Smooth muscle cell (in vitro differentiated cells): ENCODE measurements around the gene DNAH17. TPM values are rescaled to one million over a fixed set of nuclear protein-coding genes. Genes with fewer than 3 reads are reported as not detected.

Experiments
- DNase-seq: peaks from one replicate; lab custom pipeline; 2025; ENCODE audit not compliant: unreplicated experiment; lab: John Stamatoyannopoulos, UW
- H2AFZ ChIP-seq: fragments of 200-600 bp; sonication (generic); 2 replicates; pipeline ENCODE4 v1.6.0; 2016; ENCODE audit warnings: antibody characterized with exemption, low read depth, mild to moderate bottlenecking
- H3F3A ChIP-seq: fragments of 200-600 bp; sonication (generic); 2 replicates; pipeline ENCODE4 v1.6.0; 2017; ENCODE audit warnings: antibody characterized with exemption, low read depth
- H3K27ac ChIP-seq: fragments of 200-600 bp; sonication (generic); 2 replicates; pipeline ENCODE4 v1.5.1; 2016; ENCODE audit warnings: low read depth, mild to moderate bottlenecking
- H3K27me3 ChIP-seq: fragments of 200-600 bp; sonication (generic); 2 replicates; pipeline ENCODE4 v1.6.1; 2016; ENCODE audit warnings: low read depth, mild to moderate bottlenecking
- H3K36me3 ChIP-seq: fragments of 200-600 bp; sonication (generic); 2 replicates; pipeline ENCODE4 v1.5.1; 2016; ENCODE audit warnings: low read depth
- H3K4me1 ChIP-seq: fragments of 200-600 bp; sonication (generic); 2 replicates; pipeline ENCODE4 v1.5.1; 2016; ENCODE audit warnings: low read depth
- H3K4me2 ChIP-seq: fragments of 200-600 bp; sonication (generic); 2 replicates; pipeline ENCODE4 v1.6.0; 2016; ENCODE audit warnings: mild to moderate bottlenecking
- H3K4me3 ChIP-seq: fragments of 200-600 bp; sonication (generic); 2 replicates; pipeline ENCODE4 v1.5.1; 2016; ENCODE audit warnings: mild to moderate bottlenecking
- H3K79me2 ChIP-seq: fragments of 200-600 bp; sonication (generic); 2 replicates; pipeline ENCODE4 v1.6.0; 2016; ENCODE audit warnings: low read depth, mild to moderate bottlenecking
- H3K9ac ChIP-seq: fragments of 200-600 bp; sonication (generic); 2 replicates; pipeline ENCODE4 v1.6.0; 2016; ENCODE audit warnings: low read depth
- H3K9me3 ChIP-seq: fragments of 200-600 bp; sonication (generic); replicated peaks from 2 replicates; pipeline ENCODE4 v1.5.1; 2016; ENCODE audit warnings: low read depth
- H4K20me1 ChIP-seq: fragments of 200-600 bp; sonication (generic); 2 replicates; pipeline ENCODE4 v1.6.0; 2016; ENCODE audit warnings: low read depth
- WGBS: methylation state at CpG from one replicate; pipeline ENCODE4 v1.1.7; 2016; ENCODE audit warnings: low lambda C conversion rate; 5-methylcytosine and 5-hydroxymethylcytosine counted together
- polyA plus RNA-seq: library from polyadenylated mRNA; unstranded; fragments of >200 nt; fragmentation: Nextera tagmentation; extraction: Ambion mirVana; gene quantifications from 2 replicates; pipeline ENCODE4 v1.2.1, GENCODE V29; 2016
- total RNA-seq: library from RNA; depleted of rRNA; stranded (reverse); fragments of >200 nt; gene quantifications from 2 replicates; pipeline ENCODE4 v1.2.3, GENCODE V29; 2014
- TF ChIP-seq, protein P1 (sequence below): fragments of 200-600 bp; sonication (generic); IDR thresholded peaks from 2 replicates; pipeline ENCODE4 v1.5.1; 2017; ENCODE audit warnings: borderline replicate concordance, mild to moderate bottlenecking, antibody characterized with exemption; ENCODE audit not compliant: insufficient read depth, poor library complexity, severe bottlenecking

The DNAH17 gene
- total and polyA plus RNA-seq, 2 experiments from 2014 or later = 0.18 to 0.98 TPM

DNA sequence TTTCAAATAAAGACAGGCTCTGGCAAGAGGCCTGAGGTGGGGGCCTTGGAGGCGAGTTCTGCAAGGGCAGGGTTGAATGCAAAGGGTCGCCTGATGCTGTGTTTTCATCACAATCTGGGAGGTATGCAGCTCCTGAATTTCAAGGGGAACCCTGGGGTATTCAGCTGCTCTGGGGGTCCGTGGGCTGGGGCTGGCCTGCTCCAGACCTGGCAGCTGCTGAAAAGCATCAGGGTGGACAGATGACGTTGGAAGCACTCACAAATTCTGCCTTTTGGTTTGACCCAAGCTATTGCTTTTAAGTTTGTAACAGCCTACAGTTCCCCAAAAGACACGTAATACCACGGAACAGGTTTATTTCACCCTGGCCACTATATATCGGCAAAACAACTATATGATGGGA, 1.3 kb downstream of the DNAH17 start:
- no peaks in the 10 kb centered on the region for H3K79me2 ChIP-seq
- H3K27ac ChIP-seq = no peak overlapping the region
- H3K36me3 ChIP-seq = no peaks in the 10 kb centered on the region
- H4K20me1 ChIP-seq = no peaks in the 10 kb centered on the region
- H3K27me3 ChIP-seq = no peaks in the 10 kb centered on the region
- no peak for DNase-seq
- H3K4me2 ChIP-seq = no peak overlapping the region
- 94% methylated on average over 7 of the region's 7 CpGs for WGBS
- no peaks in the 10 kb centered on the region for H3K9me3 ChIP-seq
- no peak overlapping the region for H3K9ac ChIP-seq
- H3F3A ChIP-seq = no peaks in the 10 kb centered on the region
- H2AFZ ChIP-seq = no peak overlapping the region
- no peak overlapping the region for H3K4me3 ChIP-seq
- TF ChIP-seq, protein P1, sequence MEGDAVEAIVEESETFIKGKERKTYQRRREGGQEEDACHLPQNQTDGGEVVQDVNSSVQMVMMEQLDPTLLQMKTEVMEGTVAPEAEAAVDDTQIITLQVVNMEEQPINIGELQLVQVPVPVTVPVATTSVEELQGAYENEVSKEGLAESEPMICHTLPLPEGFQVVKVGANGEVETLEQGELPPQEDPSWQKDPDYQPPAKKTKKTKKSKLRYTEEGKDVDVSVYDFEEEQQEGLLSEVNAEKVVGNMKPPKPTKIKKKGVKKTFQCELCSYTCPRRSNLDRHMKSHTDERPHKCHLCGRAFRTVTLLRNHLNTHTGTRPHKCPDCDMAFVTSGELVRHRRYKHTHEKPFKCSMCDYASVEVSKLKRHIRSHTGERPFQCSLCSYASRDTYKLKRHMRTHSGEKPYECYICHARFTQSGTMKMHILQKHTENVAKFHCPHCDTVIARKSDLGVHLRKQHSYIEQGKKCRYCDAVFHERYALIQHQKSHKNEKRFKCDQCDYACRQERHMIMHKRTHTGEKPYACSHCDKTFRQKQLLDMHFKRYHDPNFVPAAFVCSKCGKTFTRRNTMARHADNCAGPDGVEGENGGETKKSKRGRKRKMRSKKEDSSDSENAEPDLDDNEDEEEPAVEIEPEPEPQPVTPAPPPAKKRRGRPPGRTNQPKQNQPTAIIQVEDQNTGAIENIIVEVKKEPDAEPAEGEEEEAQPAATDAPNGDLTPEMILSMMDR = no peak
- H3K4me1 ChIP-seq = no peaks in the 10 kb centered on the region

DNA sequence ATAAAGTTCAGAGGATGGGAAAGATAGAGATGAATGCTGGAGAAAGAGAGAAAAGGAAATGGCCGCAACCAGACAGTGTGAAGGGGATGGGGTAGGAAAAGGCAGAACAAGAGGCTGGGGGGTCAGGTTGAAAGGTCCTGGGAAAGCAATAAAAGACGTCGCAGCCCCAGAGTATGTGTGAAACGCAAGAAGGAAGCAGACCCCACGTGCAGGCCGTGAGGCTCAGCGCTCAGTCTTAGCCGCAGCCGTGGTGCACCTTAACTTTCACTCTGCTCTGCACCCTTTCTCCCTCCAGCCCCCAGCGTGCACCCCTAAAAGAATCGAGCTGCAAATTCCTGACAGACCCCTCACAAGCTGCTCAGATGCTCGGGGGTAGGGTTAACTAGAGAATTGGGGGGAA, 1.9 kb downstream of the DNAH17 start:
- 85% methylated on average over 9 of the region's 12 CpGs for WGBS
- Histone ChIP-seq H3K4me1 (no peaks in the 10 kb centered on the region), H3K79me2 (no peaks in the 10 kb centered on the region), H3K27me3 (no peaks in the 10 kb centered on the region), H3K9me3 (no peaks in the 10 kb centered on the region), H4K20me1 (no peaks in the 10 kb centered on the region), H2AFZ (no peak overlapping the region), H3K27ac (no peak overlapping the region), H3K9ac (no peak overlapping the region), H3K4me2 (no peak overlapping the region), H3F3A (no peaks in the 10 kb centered on the region), H3K36me3 (no peaks in the 10 kb centered on the region), H3K4me3 (no peak overlapping the region)
- TF ChIP-seq, protein P1 = no peak
- DNase-seq = no peak

DNA sequence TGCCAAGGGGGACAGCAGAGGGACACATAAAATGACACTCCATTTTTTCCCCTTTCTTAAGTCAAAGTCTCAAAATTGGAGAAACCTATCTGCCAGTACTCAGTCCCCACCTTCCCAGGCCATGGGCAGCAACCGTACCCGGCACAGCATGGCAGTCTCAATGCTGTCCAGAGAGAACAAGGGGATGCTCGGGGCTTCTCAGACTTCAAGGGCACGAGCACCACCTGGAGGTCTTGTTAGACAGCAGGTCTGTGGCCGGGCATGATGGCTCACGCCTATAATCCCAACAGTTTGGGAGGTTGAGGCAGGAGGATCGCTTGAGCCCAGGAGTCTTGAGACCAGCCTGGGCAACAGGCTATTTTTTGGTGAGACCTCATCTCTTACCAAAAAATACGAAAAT, 3.2 kb downstream of the DNAH17 start:
- no peak overlapping the region for H2AFZ ChIP-seq
- no peaks in the 10 kb centered on the region for H3K9me3 ChIP-seq
- H4K20me1 ChIP-seq = no peaks in the 10 kb centered on the region
- no peak overlapping the region for H3K4me3 ChIP-seq
- DNase-seq = no peak
- no peaks in the 10 kb centered on the region for H3F3A ChIP-seq
- H3K4me2 ChIP-seq = no peak overlapping the region
- no peak overlapping the region for H3K9ac ChIP-seq
- no peaks in the 10 kb centered on the region for H3K79me2 ChIP-seq
- TF ChIP-seq, protein P1 = no peak
- H3K27ac ChIP-seq = no peak overlapping the region
- H3K27me3 ChIP-seq = no peaks in the 10 kb centered on the region
- H3K4me1 ChIP-seq = no peaks in the 10 kb centered on the region
- H3K36me3 ChIP-seq = no peaks in the 10 kb centered on the region
- 94% methylated on average over 8 of the region's 8 CpGs for WGBS
